ENCODE data around the gene CPEB2. TPM values are rescaled to one million over a fixed set of nuclear protein-coding genes. Genes with fewer than 3 reads are reported as not detected.

The CPEB2 gene
- total and polyA plus RNA-seq, 8 donors = 1.7 to 9.2 (median 6.5) TPM

DNA sequence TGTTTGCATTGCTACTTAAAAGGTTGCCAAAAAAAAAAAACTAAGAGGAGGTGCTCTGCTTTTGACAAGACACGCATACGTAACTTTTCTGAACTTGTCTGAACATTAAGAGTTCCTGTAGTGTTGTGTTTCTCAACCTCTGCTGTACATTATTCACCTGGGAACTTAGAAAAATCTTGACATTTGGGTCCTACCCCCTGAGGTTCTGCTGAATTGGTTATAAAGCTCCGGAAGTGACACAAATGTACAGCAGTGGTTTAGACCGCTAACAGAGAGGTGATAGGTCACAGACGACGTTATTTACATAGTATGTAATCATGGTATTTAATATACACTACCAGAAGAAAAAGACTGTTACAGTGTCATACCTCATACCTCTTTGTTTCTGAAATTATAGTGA, 61.1 kb downstream of the CPEB2 start:
- ATAC-seq = no peak
- H3K36me3 ChIP-seq = peaks cover 0 to 21% (median 6%) of the 10 kb centered on the region in 3 donors
- no peak overlapping the region for H3K4me3 ChIP-seq
- TF ChIP-seq, protein P1, sequence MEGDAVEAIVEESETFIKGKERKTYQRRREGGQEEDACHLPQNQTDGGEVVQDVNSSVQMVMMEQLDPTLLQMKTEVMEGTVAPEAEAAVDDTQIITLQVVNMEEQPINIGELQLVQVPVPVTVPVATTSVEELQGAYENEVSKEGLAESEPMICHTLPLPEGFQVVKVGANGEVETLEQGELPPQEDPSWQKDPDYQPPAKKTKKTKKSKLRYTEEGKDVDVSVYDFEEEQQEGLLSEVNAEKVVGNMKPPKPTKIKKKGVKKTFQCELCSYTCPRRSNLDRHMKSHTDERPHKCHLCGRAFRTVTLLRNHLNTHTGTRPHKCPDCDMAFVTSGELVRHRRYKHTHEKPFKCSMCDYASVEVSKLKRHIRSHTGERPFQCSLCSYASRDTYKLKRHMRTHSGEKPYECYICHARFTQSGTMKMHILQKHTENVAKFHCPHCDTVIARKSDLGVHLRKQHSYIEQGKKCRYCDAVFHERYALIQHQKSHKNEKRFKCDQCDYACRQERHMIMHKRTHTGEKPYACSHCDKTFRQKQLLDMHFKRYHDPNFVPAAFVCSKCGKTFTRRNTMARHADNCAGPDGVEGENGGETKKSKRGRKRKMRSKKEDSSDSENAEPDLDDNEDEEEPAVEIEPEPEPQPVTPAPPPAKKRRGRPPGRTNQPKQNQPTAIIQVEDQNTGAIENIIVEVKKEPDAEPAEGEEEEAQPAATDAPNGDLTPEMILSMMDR (IDR thresholded peaks at IDR 0.05) = no peak
- no peak for FAIRE-seq
- no peaks in the 10 kb centered on the region for H3K9me3 ChIP-seq
- no peak overlapping the region for H3K27ac ChIP-seq
- intact Hi-C loops (cut with DNase I) = no loop called here
- no peaks in the 10 kb centered on the region for H3K27me3 ChIP-seq
- DNase-seq = no peak
- no peaks in the 10 kb centered on the region for H3K4me1 ChIP-seq
- WGBS, 2 donors = 90 to 91% methylated on average over 6 of the region's 6 CpGs

DNA sequence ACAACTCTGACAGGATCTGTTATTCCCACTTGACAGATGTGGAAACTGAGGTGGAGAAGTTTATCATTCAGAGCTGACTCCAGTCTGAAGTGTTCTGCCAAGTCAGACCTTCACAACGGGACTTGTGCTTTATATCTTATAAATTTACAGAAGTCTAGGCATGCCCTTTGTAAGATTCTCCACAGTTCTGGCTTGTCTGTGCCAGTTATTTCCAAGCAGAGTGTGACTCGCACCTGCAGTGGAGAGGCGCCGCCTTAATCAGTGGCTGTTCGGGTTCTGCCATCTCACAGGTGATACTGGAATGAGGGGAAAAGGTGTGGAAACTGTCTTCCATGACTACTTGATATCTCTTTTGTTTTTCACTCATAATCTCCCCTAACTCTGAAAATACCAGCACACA, 63.2 kb downstream of the CPEB2 start:
- intact Hi-C loops (cut with DNase I) = no loop called here
- no peak for ATAC-seq
- Histone ChIP-seq H3K9me3 (no peaks in the 10 kb centered on the region), H3K4me1 (no peaks in the 10 kb centered on the region), H3K27me3 (no peaks in the 10 kb centered on the region), H3K4me3 (no peak overlapping the region), H3K36me3 (peaks cover 0 to 21% (median 6%) of the 10 kb centered on the region in 3 donors), H3K27ac (no peak overlapping the region)
- no peak for FAIRE-seq
- DNase-seq = no peak
- TF ChIP-seq, protein P1 (IDR thresholded peaks at IDR 0.05) = no peak
- 87 to 94% methylated on average over 5 of the region's 5 CpGs for WGBS, 2 donors

DNA sequence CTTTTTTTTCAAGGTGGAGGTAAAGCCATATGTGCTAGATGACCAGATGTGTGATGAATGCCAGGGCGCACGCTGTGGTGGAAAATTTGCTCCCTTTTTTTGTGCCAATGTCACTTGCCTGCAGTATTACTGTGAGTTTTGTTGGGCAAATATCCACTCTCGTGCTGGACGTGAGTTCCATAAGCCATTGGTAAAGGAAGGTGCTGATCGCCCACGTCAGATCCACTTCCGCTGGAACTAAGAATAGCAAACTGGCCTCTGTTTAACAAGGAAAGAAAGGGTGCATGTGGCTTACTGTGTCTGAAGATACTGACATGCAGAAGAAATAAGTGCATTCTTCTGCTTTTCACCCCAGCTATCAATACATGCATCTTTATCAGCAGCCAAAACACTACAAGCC, 63.9 kb downstream of the CPEB2 start:
- Histone ChIP-seq H3K9me3 (no peaks in the 10 kb centered on the region), H3K36me3 (peaks cover 0 to 21% (median 6%) of the 10 kb centered on the region in 3 donors), H3K27me3 (no peaks in the 10 kb centered on the region), H3K4me3 (no peak overlapping the region), H3K4me1 (no peaks in the 10 kb centered on the region), H3K27ac (no peak overlapping the region)
- FAIRE-seq (no peak), ATAC-seq (no peak), DNase-seq (no peak)
- TF ChIP-seq, protein P1 (IDR thresholded peaks at IDR 0.05) = no peak
- intact Hi-C loops (cut with DNase I) = no loop called here
- WGBS, 2 donors = 93 to 96% methylated on average over 7 of the region's 7 CpGs

DNA sequence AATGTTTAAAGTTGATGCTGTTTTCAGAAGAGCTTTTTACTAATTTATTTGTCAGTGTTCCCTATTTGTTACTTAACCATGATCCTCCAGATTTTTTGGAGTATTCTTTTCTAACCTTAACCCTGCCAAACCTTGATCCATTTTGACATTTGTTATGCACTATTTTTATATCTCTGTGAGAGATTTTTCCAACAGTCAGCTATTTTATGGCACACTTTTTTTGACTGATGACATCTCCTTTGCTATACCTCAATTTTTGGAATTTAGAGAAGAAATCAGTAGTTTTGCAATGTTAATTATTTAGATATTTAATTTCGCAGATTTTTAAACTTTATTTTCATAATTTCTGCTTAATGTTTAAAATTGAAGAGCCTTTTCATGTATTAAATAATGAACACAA, 66.0 kb downstream of the CPEB2 start:
- WGBS, 2 donors = 97 to 98% methylated on average over 1 of the region's 1 CpG
- no peaks in the 10 kb centered on the region for H3K27me3 ChIP-seq
- intact Hi-C loops (cut with DNase I) = no loop called here
- H3K4me1 ChIP-seq = no peaks in the 10 kb centered on the region
- H3K27ac ChIP-seq = no peak overlapping the region
- TF ChIP-seq, protein P1 (IDR thresholded peaks at IDR 0.05) = no peak
- H3K9me3 ChIP-seq = no peaks in the 10 kb centered on the region
- no peak for ATAC-seq
- no peak for FAIRE-seq
- H3K4me3 ChIP-seq = no peak overlapping the region
- peaks cover 0 to 13% (median 6%) of the 10 kb centered on the region in 3 donors for H3K36me3 ChIP-seq
- no peak for DNase-seq

DNA sequence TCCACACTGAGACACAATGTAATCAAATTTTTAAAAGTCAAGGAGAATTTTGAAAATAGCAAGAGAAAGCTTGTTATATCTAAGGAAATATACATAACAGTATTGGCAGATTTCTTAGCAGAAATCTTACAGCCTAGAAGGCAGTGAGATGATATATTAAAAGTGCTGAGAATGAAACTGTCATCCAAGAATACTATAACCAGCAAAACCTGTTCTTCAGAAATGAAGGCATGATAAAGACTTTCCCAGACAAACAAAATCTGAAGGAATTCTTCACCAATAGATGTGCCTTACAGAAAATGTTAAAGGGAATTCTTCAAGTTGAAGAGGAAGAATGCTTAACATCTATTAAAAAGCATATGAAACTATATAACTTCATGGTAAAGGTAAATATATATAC, 73.6 kb downstream of the CPEB2 start:
- intact Hi-C loops (cut with DNase I) = no loop called here
- Histone ChIP-seq H3K36me3 (no peaks in the 10 kb centered on the region), H3K9me3 (peaks cover 0 to 3% (median 0%) of the 10 kb centered on the region in 4 donors), H3K27me3 (no peaks in the 10 kb centered on the region), H3K27ac (no peak overlapping the region), H3K4me3 (no peak overlapping the region), H3K4me1 (no peaks in the 10 kb centered on the region)
- no peak for DNase-seq
- peak; percentile 80 for FAIRE-seq
- no peak for ATAC-seq
- TF ChIP-seq, protein P1 (IDR thresholded peaks at IDR 0.05) = no peak

Measured in pancreas (tissue), 10 donors.